ENCODE results near the gene ARHGEF40.

DNA sequence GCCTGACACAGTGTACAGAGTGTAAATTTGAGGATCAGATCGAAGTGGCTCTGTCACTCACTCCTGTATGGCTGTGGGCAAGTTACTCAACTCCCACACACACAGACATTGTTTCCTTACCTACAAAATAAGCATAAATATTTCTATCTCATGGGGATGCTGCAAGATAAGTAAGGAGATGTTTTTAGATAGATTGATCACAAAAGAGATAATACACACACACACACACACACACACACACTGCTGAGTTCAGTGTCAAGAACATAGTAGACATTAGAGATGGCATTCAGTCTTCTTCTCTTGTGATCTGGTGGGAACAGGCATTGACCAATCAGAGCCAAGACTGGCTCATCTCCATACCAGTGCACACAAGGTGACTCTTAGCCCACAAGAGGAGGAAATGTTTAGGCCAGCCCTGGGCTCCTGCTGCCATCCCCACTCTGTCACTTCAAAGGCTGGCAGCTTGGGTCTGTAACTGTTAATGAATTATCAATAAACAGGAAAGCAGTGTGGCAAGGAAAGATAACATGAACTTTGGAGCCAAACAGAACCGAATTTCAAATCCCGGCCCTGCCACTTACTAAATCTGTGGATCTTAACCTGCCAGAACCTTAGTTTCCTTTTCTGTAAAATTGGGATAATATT lies 15.9 kb upstream of the ARHGEF40 start:
- TF ChIP-seq POLR2AphosphoS5 (IDR thresholded peaks at IDR 0.05): no peak
- TF ChIP-seq, protein P1, sequence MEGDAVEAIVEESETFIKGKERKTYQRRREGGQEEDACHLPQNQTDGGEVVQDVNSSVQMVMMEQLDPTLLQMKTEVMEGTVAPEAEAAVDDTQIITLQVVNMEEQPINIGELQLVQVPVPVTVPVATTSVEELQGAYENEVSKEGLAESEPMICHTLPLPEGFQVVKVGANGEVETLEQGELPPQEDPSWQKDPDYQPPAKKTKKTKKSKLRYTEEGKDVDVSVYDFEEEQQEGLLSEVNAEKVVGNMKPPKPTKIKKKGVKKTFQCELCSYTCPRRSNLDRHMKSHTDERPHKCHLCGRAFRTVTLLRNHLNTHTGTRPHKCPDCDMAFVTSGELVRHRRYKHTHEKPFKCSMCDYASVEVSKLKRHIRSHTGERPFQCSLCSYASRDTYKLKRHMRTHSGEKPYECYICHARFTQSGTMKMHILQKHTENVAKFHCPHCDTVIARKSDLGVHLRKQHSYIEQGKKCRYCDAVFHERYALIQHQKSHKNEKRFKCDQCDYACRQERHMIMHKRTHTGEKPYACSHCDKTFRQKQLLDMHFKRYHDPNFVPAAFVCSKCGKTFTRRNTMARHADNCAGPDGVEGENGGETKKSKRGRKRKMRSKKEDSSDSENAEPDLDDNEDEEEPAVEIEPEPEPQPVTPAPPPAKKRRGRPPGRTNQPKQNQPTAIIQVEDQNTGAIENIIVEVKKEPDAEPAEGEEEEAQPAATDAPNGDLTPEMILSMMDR (IDR thresholded peaks at IDR 0.05): no peak
- no peak for TF ChIP-seq POLR2A (IDR thresholded peaks at IDR 0.05)
